Inflammatory macrophage treated with lipopolysaccharide for 1 hour (primary cell): ENCODE results near the gene HMGCL.
A peak's percentile ranks its signal among the peaks of the same experiment; 100 is the strongest.
"Not testable (repeated sequence)": the region's sequence is repeated elsewhere in the genome, so short reads cannot be mapped to it uniquely, and the experiment has no call there.

ENCODE experiments used
- DNase-seq, 2 donors: peaks; one replicate each; pipeline ENCODE4 v3.0.0-alpha.2; 2020 to 2022

HMGCL gene

GRCh38 chr1:23825076-23825761, at the start of gene HMGCL:
TSS of gene HMGCL (minus strand) at chr1:23825429. CDS start at chr1:23825415, 14 bp downstream.
- peak; percentile 88 to 94 for DNase-seq

DNA sequence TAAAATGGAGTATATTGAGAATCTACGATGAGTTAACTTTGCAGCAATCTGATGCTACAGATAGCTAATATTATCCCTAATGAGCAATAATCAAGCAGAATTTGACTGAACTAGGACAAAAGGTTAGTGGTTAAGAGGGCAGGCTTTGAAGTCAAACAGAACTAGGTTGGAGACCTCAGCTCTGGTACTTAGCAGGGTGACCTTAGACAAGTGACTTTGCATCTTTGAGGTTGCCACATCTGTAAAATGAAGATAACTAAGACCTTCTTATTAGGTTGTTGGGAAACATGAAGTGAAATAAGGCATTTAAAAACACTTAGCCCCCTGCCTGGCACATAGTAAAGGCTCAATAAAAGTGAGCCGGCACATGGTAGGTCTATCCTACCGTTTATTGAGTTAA, 47.2 kb upstream of the HMGCL start:
- DNase-seq = no peak

- peak; percentile 42 to 63 for DNase-seq
These were observed 43.8 kb upstream of the HMGCL start for GRCh38 chr1:23869051-23869450.

DNA sequence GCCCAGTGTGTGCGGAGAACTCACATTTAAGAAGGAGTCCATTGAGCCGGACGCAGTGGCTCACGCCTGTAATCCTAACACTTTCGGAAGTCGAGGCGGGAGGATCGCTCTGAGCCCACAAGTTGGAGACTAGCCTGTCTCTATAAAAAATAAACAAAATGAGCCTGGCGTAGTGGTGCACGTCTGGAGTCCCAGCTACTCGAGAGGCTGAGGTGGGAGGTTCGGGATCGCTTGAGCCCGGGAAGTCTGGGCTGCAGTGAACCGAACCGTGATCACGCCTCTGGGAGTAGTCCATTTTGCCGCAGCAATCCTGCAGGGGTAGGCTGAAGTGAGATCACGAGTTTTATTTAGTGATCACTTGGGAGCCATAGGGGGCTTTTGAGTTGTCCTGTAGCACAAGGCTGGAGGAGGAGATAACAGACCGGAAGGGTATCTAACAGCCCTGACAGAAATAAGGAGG, 43.4 kb upstream of the HMGCL start:
- DNase-seq = peak in 1 of 2 donors; percentile 6

GRCh38 chr1:23867895-23868556, 42.8 kb upstream of the HMGCL start, which contains the start of gene FUCA1:
TSS of gene FUCA1 (minus strand) at chr1:23868290. CDS start at chr1:23868286, 4 bp downstream.
- peak; percentile 81 to 97 for DNase-seq

DNA sequence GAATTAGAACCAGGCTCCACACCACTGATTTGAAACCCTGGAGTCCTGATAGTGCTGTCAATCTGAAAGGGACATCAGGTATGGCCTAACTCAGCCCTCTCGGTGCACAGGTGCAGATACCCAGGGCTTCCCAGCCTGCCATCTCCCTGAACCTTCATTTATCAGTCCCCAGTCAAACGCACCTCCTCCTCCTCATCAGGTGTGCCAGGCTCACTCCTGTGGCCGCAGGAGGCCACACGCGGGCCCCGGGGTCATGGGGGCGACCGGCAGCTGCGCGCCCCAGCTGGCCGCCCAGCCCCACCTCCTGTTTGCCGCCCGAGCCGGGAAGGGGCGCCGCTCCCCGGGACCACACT, 42.3 kb upstream of the HMGCL start:
- no peak for DNase-seq

DNA sequence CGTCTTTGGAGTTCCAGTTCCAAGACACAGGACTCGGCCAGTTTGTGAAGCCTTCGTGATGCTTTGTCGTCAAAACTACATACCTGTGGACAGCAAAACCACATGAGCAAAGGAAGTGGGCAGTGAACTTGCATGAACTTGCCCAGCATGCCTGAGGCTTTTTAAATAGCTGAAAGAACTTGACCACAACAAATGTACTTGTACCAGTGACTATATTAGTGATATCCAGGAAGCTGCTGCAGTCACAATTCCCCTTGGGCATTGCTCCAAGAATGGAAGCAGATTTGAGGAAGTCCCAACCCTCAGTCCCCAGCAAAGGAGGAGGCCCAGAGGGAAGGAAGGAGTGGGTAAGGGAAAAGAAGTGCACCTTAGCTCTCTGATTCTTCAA, 40.3 kb upstream of the HMGCL start:
- DNase-seq = peak; percentile 42 to 51

DNA sequence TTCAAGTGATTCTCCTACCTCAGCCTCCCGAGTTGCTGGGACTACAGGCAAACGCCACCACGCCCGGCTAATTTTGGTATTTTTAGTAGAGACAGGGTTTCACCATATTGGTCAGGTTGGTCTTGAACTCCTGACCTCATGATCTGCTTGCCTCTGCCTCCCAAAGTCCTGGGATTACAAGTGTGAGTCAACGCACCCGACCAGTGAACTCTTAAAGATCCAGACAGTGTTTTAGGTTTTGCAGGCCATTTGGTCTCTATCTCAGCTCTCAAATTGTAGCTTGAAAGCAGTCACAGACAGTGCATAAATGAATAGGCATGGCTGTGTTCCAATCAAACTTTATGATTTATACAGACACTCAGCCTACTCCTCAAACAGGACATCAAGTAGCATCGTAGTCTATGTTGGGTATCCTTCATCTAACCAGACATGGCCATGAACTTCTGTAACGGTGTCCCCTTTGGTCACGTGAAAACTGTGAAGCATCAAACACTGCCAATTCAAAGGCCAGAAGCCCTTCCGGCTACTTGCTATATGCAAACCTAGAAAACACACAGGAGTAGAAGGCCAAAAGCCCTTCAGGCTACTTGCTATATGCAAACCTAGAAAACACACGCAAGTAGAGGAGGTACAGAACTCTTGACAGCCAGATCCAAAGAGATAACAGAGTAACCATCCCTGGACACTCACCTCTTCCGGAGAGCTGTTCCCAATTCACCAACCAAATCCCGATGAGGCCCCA, 39.7 kb upstream of the HMGCL start:
- DNase-seq = no peak

GRCh38 chr1:23862640-23863039, 37.4 kb upstream of the HMGCL start:
- DNase-seq = no peak

- DNase-seq = no peak
These were observed 29.3 kb upstream of the HMGCL start for GRCh38 chr1:23854568-23854967.

GRCh38 chr1:23853124-23853523, 27.9 kb upstream of the HMGCL start:
- DNase-seq = not testable (repeated sequence)

DNA sequence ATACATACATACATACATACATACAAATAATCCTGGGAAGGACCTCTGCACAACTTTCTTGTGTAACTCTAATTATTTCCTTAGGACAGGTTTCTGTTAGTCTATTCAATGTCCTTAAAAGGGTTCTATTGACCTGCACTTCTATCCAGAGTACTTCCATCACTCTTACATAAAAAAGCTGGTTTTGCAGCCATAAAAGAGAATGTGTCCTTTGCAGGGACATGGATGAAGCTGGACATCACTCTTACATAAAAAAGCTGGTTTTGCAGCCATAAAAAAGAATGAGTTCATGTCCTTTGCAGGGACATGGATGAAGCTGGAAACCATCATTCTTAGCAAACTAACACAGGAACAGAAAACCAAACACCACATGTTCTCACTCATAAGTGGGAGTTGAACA, 26.2 kb upstream of the HMGCL start:
- not testable (repeated sequence) for DNase-seq

GRCh38 chr1:23848673-23849616, 23.7 kb upstream of the HMGCL start:
- DNase-seq = no peak

GRCh38 chr1:23847482-23848095, 22.4 kb upstream of the HMGCL start:
- not testable (repeated sequence) for DNase-seq

DNA sequence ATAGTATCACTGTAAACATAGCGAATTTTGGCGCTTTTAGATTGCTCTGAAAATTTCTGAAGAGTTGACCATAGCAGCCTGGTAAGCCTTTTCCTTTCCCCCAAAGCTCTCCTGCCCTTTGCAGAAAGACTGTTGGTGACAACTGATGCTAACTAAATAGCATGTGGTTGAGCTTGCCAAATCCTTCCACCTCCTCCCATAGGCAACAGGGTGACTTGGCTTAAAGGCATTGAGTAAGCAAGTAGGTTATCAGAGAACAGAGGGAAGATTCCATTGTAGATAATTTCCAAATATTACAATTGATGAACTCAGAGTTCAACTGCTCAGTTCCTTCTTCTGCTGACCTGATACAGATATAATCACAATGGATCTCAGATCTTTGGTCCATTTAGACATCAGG, 19.9 kb upstream of the HMGCL start:
- DNase-seq = peak in 1 of 2 donors; percentile 52

DNA sequence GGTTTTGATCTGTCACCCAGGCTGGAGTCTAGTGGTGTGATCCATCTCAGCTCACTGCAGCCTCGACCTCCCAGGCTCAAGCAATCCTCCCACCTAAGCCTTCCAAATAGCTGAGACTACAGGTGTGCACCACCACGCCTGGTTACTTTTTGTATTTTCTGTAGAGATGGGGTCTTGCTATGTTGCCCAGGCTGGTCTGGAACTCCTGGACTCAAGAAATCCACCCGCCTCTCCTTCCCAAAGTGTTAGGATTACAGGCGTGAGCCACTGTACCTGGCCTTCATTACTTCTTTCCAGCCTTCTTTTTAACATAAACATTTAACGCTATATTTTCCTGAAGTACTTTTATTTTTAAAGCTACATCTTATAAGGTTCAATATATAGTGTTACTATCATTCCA, 18.4 kb upstream of the HMGCL start:
- no peak for DNase-seq

- DNase-seq = peak; percentile 57 to 73
These were observed 13.2 kb upstream of the HMGCL start for GRCh38 chr1:23838401-23838866.

GRCh38 chr1:23837908-23838307, 12.7 kb upstream of the HMGCL start:
- DNase-seq = no peak

- DNase-seq = no peak
These were observed 10.8 kb upstream of the HMGCL start for GRCh38 chr1:23836037-23836436.

- DNase-seq = not testable (repeated sequence)
These were observed 8.9 kb upstream of the HMGCL start for GRCh38 chr1:23834156-23834555.

- DNase-seq = no peak
These were observed 2.5 kb upstream of the HMGCL start for GRCh38 chr1:23827717-23828116.

- DNase-seq = not testable (repeated sequence)
These were observed 1.4 kb upstream of the HMGCL start for GRCh38 chr1:23826590-23826989.
